Measurements from ENCODE around the gene MCOLN2.

GRCh38 chr1:84975035-84975434 is 21.9 kb downstream of the MCOLN2 start:
- TF ChIP-seq SUZ12 (IDR thresholded peaks at IDR 0.05) (no peak), NFRKB (IDR thresholded peaks at IDR 0.05) (no peak), FOXM1 (IDR thresholded peaks at IDR 0.05; ENCODE audit: borderline replicate concordance) (no peak), FOXA1 (IDR thresholded peaks at IDR 0.05) (no peak), ZNF384 (IDR thresholded peaks at IDR 0.05) (no peak), ARNT (IDR thresholded peaks at IDR 0.05) (no peak), FOXK2 (IDR thresholded peaks at IDR 0.05) (no peak), LEF1 (IDR thresholded peaks at IDR 0.05; ENCODE audit: borderline replicate concordance) (no peak), ELF4 (IDR thresholded peaks at IDR 0.05) (no peak)
- TF ChIP-seq, protein P1, sequence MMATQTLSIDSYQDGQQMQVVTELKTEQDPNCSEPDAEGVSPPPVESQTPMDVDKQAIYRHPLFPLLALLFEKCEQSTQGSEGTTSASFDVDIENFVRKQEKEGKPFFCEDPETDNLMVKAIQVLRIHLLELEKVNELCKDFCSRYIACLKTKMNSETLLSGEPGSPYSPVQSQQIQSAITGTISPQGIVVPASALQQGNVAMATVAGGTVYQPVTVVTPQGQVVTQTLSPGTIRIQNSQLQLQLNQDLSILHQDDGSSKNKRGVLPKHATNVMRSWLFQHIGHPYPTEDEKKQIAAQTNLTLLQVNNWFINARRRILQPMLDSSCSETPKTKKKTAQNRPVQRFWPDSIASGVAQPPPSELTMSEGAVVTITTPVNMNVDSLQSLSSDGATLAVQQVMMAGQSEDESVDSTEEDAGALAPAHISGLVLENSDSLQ (IDR thresholded peaks at IDR 0.05) = no peak
